Measurements from ENCODE around the gene C20orf144. TPM values are rescaled to one million over a fixed set of nuclear protein-coding genes. Genes with fewer than 3 reads are reported as not detected.
"Not testable (repeated sequence)": the region's sequence is repeated elsewhere in the genome, so short reads cannot be mapped to it uniquely, and the experiment has no call there.

The C20orf144 gene
- total RNA-seq, 4 donors from 2014 or later: not detected

DNA sequence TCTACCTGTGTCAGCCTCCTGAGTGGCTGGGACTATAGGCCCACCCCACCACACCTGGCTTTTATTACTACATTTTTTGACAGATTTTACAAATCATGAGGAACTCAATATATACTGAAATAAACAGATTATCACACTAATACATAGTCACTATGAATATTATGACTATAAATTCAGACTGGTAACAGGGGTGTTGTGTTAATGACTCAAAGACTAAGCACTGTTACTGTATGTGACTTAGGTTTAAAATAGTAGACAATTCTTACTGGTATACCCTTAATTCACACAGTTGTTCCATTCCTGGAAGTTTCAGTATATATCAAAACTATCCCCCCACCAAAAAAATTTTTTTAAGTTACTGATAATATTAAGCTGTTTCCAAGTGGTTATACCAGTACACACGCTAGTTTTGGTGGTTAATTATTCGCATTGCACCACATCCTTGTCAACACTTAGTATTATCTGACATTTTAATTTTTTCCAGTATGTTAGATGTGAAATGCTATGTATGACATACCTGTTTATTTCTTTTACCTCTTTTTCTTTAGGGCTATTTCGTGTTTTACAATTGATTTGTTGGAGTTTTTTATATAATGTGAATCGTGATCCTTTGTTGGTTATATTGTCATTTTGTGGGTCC is 34.4 kb upstream of the C20orf144 start:
- Histone ChIP-seq H3K4me3 (no peak overlapping the region), H3K27me3 (no peaks in the 10 kb centered on the region), H3K4me1 (no peaks in the 10 kb centered on the region), H3K36me3 (peaks cover 86% of the 10 kb centered on the region), H3K27ac (no peak overlapping the region), H3K9me3 (no peaks in the 10 kb centered on the region)
- DNase-seq (ENCODE audit: low spot score in 2 of 2): no peak
- TF ChIP-seq POLR2A (IDR thresholded peaks at IDR 0.05): no peak
- TF ChIP-seq EP300 (IDR thresholded peaks at IDR 0.05): no peak
- TF ChIP-seq, protein P1, sequence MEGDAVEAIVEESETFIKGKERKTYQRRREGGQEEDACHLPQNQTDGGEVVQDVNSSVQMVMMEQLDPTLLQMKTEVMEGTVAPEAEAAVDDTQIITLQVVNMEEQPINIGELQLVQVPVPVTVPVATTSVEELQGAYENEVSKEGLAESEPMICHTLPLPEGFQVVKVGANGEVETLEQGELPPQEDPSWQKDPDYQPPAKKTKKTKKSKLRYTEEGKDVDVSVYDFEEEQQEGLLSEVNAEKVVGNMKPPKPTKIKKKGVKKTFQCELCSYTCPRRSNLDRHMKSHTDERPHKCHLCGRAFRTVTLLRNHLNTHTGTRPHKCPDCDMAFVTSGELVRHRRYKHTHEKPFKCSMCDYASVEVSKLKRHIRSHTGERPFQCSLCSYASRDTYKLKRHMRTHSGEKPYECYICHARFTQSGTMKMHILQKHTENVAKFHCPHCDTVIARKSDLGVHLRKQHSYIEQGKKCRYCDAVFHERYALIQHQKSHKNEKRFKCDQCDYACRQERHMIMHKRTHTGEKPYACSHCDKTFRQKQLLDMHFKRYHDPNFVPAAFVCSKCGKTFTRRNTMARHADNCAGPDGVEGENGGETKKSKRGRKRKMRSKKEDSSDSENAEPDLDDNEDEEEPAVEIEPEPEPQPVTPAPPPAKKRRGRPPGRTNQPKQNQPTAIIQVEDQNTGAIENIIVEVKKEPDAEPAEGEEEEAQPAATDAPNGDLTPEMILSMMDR (IDR thresholded peaks at IDR 0.05): no peak
- no peak for TF ChIP-seq POLR2AphosphoS5 (IDR thresholded peaks at IDR 0.05)
- 98% methylated on average over 4 of the region's 4 CpGs for WGBS

- Histone ChIP-seq H3K4me1 (no peaks in the 10 kb centered on the region), H3K36me3 (peaks cover 86% of the 10 kb centered on the region), H3K9me3 (no peaks in the 10 kb centered on the region), H3K27ac (no peak overlapping the region), H3K27me3 (no peaks in the 10 kb centered on the region), H3K4me3 (no peak overlapping the region)
- TF ChIP-seq POLR2A (IDR thresholded peaks at IDR 0.05) (no peak), EP300 (IDR thresholded peaks at IDR 0.05) (no peak), POLR2AphosphoS5 (IDR thresholded peaks at IDR 0.05) (no peak)
- TF ChIP-seq, protein P1 (IDR thresholded peaks at IDR 0.05): no peak
- no peak for DNase-seq (ENCODE audit: low spot score in 2 of 2)
- 96% methylated on average over 10 of the region's 10 CpGs for WGBS
These were observed 32.6 kb upstream of the C20orf144 start for GRCh38 chr20:33629533-33629932.

DNA sequence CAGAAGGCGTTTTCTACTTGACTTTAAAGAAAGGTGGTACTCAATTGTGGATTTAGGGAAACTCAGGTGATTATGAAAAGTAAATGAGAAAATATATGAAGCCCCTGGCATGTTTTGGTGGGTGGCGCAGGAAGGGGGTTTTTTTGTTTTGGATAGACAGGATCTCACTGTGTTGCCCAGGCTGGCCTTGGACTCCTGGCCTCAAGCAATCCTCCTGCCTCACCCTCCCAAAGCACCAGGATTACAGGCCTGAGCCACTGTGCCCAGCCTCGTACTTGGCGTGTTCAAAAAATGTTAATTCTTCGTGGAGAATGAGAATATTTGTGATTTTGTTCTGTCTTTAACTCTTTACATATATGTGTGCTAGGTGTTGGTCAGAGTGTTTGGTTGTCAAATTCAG is 32.1 kb upstream of the C20orf144 start:
- H3K36me3 ChIP-seq: peaks cover 81% of the 10 kb centered on the region
- WGBS: 90% methylated on average over 5 of the region's 5 CpGs

GRCh38 chr20:33630507-33630906 is 31.6 kb upstream of the C20orf144 start:
- no peak for TF ChIP-seq POLR2AphosphoS5 (IDR thresholded peaks at IDR 0.05)
- TF ChIP-seq, protein P1 (IDR thresholded peaks at IDR 0.05): no peak
- TF ChIP-seq EP300 (IDR thresholded peaks at IDR 0.05): no peak
- TF ChIP-seq POLR2A (IDR thresholded peaks at IDR 0.05): no peak
- H3K27ac ChIP-seq: no peak overlapping the region
- no peaks in the 10 kb centered on the region for H3K27me3 ChIP-seq
- H3K9me3 ChIP-seq: no peaks in the 10 kb centered on the region
- 92% methylated on average over 4 of the region's 4 CpGs for WGBS
- no peak for DNase-seq (ENCODE audit: low spot score in 2 of 2)
- H3K36me3 ChIP-seq: peaks cover 77% of the 10 kb centered on the region
- no peaks in the 10 kb centered on the region for H3K4me1 ChIP-seq
- no peak overlapping the region for H3K4me3 ChIP-seq

More for the DNA sequence above, 32.1 kb upstream of the C20orf144 start:
- no peaks in the 10 kb centered on the region for H3K4me1 ChIP-seq
- H3K9me3 ChIP-seq: no peaks in the 10 kb centered on the region
- H3K27me3 ChIP-seq: no peaks in the 10 kb centered on the region
- no peak overlapping the region for H3K27ac ChIP-seq
- H3K4me3 ChIP-seq: no peak overlapping the region
- no peak for DNase-seq (ENCODE audit: low spot score in 2 of 2)
- TF ChIP-seq POLR2AphosphoS5 (IDR thresholded peaks at IDR 0.05) (no peak), POLR2A (IDR thresholded peaks at IDR 0.05) (no peak), EP300 (IDR thresholded peaks at IDR 0.05) (no peak)
- TF ChIP-seq, protein P1 (IDR thresholded peaks at IDR 0.05): no peak

GRCh38 chr20:33631910-33632309 is 30.2 kb upstream of the C20orf144 start:
- H3K9me3 ChIP-seq; H3K4me1 ChIP-seq; H3K4me3 ChIP-seq; DNase-seq (ENCODE audit: low spot score in 2 of 2); H3K27ac ChIP-seq; H3K27me3 ChIP-seq: not testable (repeated sequence)
- WGBS: 84% methylated on average over 4 of the region's 4 CpGs
- H3K36me3 ChIP-seq: peaks cover 75% of the 10 kb centered on the region

GRCh38 chr20:33635341-33635740 is 26.8 kb upstream of the C20orf144 start:
- peaks cover 74% of the 10 kb centered on the region for H3K36me3 ChIP-seq
- DNase-seq (ENCODE audit: low spot score in 2 of 2): no peak
- no peaks in the 10 kb centered on the region for H3K4me1 ChIP-seq
- no peaks in the 10 kb centered on the region for H3K9me3 ChIP-seq
- WGBS: 95% methylated on average over 3 of the region's 3 CpGs
- no peak overlapping the region for H3K4me3 ChIP-seq
- TF ChIP-seq POLR2AphosphoS5 (IDR thresholded peaks at IDR 0.05) (no peak), POLR2A (IDR thresholded peaks at IDR 0.05) (no peak), EP300 (IDR thresholded peaks at IDR 0.05) (no peak)
- TF ChIP-seq, protein P1 (IDR thresholded peaks at IDR 0.05): no peak
- no peaks in the 10 kb centered on the region for H3K27me3 ChIP-seq
- no peak overlapping the region for H3K27ac ChIP-seq
